K562 (cell line): ENCODE measurements around the gene STMP1. TPM values are rescaled to one million over a fixed set of nuclear protein-coding genes. Genes with fewer than 3 reads are reported as not detected.

Experiments used
- ESRRA ChIP-seq: fragments of 450-650 bp; IDR thresholded peaks from 2 replicates; pipeline ENCODE4 v1.6.1; 2014; ENCODE audit warnings: low read depth, mild to moderate bottlenecking, moderate library complexity, borderline replicate concordance
- KLF16 ChIP-seq: IDR thresholded peaks from 2 replicates; pipeline ENCODE4 v1.6.1; 2016; ENCODE audit warnings: antibody characterized with exemption
- MCM3 ChIP-seq: fragments of 450-650 bp; IDR thresholded peaks from 2 replicates; pipeline ENCODE4 v1.6.1; 2016
- NFATC3 ChIP-seq: fragments of 450-650 bp; IDR thresholded peaks from 2 replicates; pipeline ENCODE4 v1.6.1; 2017; ENCODE audit warnings: mild to moderate bottlenecking
- SP2 ChIP-seq: IDR thresholded peaks from 2 replicates; pipeline ENCODE4 v1.6.1; 2011; ENCODE audit warnings: mild to moderate bottlenecking, low read depth, low read length, moderate library complexity; ENCODE audit not compliant: poor library complexity, severe bottlenecking; ENCODE audit errors: extremely low read depth
- ZNF165 ChIP-seq: fragments of 250-450 bp; sonication (Bioruptor Pico); IDR thresholded peaks from 2 replicates; pipeline ENCODE4 v1.4.0; 2020; ENCODE audit warnings: borderline replicate concordance
- ZNF408 ChIP-seq: fragments of 250-450 bp; sonication (Bioruptor Pico); IDR thresholded peaks from 2 replicates; pipeline ENCODE4 v1.4.0; 2020; ENCODE audit warnings: low read depth, mild to moderate bottlenecking, moderate library complexity
- ZNF707 ChIP-seq: fragments of 250-450 bp; sonication (Bioruptor Pico); conservative IDR thresholded peaks from 2 replicates; pipeline ENCODE4 v1.8.0; 2022; ENCODE audit warnings: inconsistent platforms, mild to moderate bottlenecking, moderate library complexity
- polyA plus RNA-seq, 8 experiments: library from polyadenylated mRNA; depleted of rRNA in 4 of 8; stranded (reverse) in 5 of 8; unstranded in 3 of 8; fragments of >200 nt; fragmentation: Nextera tagmentation in 2 of 8; fragmentation: Illumina TruSeq in 1 of 8; extraction: Ambion mirVana in 2 of 8; extraction: Trizol in 1 of 8; gene quantifications; 2 replicates each; pipeline versions ENCODE4 v1.2.1 to v1.2.3, GENCODE V29; 2011 to 2014; ENCODE audit warnings: inconsistent platforms in 1 of 8, missing spikeins in 1 of 8
- total RNA-seq, 7 experiments: library from RNA; depleted of rRNA in 6 of 7; stranded (reverse); fragments of >200 nt in 6 of 7; fragmentation: Illumina TruSeq in 2 of 7; extraction: Trizol in 2 of 7; gene quantifications; 2 replicates each; pipeline versions ENCODE4 v1.2.1 to v1.2.3, GENCODE V29; 2011 to 2021; ENCODE audit warnings: low replicate concordance in 1 of 7
- TF ChIP-seq, protein P1 (sequence below), 2 experiments: fragments of 450-650 bp; IDR thresholded peaks; 2 replicates each; pipeline ENCODE4 v1.6.1; 2016; ENCODE audit warnings: mild to moderate bottlenecking in 2 of 2, borderline replicate concordance in 1 of 2, low read depth in 1 of 2, moderate library complexity in 1 of 2
- TF ChIP-seq, protein P2 (sequence below): sonication (generic); formaldehyde crosslinking; IDR thresholded peaks from 2 replicates; pipeline ENCODE4 v1.8.0; 2022; ENCODE audit warnings: mild to moderate bottlenecking, missing genetic modification reagents, borderline replicate concordance
- TF ChIP-seq, protein P3 (sequence below), 2 experiments: IDR thresholded peaks; 2 replicates each; pipeline ENCODE4 v1.6.1; 2012; ENCODE audit warnings: improper control_type of control experiment in 2 of 2, low read depth in 2 of 2, low read length in 2 of 2, borderline replicate concordance in 1 of 2

STMP1 gene
- total and polyA plus RNA-seq, 9 of the 15 experiments (the other 6 are each of a cell fraction or from before 2014, with no cell fraction given): 10.6 to 249 (median 56.8) TPM

DNA sequence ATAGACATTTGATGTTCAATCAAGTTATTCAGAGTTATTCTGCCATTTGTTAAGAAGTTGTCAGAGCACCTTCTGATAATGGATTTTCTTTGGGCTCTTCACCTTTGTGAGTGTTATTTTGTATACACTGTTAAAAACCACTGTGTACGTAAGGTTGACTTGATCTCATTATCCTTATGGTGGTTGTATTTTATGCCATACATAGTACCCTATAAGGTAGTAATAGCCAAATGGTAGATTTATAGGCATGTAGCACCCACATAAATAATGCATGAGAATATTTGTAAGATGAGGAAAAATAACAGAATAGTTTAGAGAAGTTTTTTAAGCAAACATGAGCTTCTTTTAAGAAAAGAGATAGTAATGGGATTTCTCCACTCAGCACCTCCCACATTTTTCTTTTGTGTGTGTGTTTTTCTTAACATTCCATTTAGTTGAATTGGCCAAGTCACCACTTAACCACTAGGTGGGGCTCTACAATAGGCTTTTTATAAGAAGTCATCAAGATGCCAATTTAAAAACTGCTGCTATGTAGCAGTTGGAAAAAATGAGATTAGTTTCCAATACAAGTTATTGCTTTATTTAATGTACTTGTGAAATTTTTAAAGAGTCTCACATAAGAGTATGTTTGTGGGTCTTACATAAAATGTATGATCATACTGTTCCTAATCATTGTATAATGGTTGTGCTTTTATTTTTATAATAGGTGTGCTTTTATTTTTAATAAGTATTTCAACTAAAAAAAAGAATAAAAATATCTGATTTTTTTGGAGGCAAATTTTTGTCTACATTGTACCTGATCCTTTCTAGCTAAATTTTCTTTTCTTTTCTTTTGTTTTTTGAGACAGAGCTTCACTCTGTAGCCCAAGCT, 41.1 kb upstream of the STMP1 start (continued):
- TF ChIP-seq, protein P1, sequence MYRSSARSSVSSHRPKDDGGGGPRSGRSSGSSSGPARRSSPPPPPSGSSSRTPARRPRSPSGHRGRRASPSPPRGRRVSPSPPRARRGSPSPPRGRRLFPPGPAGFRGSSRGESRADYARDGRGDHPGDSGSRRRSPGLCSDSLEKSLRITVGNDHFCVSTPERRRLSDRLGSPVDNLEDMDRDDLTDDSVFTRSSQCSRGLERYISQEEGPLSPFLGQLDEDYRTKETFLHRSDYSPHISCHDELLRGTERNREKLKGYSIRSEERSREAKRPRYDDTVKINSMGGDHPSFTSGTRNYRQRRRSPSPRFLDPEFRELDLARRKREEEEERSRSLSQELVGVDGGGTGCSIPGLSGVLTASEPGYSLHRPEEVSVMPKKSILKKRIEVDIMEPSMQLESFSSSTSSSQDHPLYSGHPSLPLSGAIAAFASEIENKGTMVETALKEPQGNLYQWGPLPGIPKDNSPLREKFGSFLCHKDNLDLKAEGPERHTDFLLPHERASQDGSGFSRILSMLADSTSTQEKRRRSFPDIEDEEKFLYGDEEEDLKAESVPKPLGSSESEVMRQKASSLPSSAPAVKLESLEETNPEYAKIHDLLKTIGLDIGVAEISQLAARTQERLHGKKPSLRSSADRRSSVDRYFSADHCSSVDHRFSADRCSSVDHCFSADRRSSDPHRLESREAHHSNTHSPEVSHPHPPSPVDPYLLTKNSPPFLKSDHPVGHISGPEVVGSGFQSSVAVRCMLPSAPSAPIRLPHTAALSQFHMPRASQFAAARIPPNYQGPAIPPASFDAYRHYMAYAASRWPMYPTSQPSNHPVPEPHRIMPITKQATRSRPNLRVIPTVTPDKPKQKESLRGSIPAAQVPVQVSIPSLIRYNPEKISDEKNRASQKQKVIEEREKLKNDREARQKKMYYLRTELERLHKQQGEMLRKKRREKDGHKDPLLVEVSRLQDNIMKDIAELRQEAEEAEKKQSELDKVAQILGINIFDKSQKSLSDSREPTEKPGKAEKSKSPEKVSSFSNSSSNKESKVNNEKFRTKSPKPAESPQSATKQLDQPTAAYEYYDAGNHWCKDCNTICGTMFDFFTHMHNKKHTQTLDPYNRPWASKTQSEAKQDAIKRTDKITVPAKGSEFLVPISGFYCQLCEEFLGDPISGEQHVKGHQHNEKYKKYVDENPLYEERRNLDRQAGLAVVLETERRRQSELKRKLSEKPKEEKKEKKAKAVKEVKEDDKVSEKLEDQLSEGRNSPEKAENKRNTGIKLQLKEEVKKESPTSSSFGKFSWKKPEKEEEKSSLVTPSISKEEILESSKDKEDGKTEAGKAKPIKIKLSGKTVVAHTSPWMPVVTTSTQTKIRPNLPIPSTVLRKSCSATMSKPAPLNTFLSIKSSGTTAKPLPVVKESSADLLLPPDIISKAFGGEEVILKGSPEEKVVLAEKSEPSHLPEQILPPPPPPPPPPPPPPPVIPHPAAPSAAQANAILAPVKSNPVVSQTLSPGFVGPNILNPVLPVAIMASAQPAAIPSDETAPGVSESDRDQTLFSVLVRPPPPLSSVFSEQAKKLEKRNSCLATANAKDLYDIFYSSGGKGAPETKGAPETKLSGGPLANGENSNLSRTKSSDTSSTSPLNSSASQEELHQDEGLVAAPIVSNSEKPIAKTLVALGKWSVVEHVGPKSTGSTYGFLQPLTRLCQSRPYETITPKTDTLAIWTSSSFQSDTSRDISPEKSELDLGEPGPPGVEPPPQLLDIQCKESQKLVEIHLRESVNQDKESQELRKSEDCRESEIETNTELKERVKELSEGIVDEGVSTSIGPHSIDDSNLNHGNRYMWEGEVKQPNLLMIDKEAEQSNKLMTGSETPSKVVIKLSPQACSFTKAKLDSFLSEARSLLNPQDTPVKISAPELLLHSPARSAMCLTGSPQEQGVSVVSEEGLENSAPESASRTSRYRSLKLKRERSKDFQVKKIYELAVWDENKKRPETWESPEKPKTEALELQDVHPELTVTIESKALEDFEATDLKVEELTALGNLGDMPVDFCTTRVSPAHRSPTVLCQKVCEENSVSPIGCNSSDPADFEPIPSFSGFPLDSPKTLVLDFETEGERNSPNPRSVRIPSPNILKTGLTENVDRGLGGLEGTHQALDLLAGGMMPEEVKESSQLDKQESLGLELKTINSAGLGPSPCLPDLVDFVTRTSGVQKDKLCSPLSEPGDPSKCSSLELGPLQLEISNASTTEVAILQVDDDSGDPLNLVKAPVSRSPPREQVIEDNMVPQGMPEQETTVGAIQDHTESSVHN (IDR thresholded peaks at IDR 0.05; ENCODE audit: borderline replicate concordance in 1 of 2, low read depth in 1 of 2): no peak
- TF ChIP-seq, protein P2, sequence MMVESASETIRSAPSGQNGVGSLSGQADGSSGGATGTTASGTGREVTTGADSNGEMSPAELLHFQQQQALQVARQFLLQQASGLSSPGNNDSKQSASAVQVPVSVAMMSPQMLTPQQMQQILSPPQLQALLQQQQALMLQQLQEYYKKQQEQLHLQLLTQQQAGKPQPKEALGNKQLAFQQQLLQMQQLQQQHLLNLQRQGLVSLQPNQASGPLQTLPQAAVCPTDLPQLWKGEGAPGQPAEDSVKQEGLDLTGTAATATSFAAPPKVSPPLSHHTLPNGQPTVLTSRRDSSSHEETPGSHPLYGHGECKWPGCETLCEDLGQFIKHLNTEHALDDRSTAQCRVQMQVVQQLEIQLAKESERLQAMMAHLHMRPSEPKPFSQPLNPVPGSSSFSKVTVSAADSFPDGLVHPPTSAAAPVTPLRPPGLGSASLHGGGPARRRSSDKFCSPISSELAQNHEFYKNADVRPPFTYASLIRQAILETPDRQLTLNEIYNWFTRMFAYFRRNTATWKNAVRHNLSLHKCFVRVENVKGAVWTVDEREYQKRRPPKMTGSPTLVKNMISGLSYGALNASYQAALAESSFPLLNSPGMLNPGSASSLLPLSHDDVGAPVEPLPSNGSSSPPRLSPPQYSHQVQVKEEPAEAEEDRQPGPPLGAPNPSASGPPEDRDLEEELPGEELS (CRISPR knock-in tag): no peak
- TF ChIP-seq, protein P3, sequence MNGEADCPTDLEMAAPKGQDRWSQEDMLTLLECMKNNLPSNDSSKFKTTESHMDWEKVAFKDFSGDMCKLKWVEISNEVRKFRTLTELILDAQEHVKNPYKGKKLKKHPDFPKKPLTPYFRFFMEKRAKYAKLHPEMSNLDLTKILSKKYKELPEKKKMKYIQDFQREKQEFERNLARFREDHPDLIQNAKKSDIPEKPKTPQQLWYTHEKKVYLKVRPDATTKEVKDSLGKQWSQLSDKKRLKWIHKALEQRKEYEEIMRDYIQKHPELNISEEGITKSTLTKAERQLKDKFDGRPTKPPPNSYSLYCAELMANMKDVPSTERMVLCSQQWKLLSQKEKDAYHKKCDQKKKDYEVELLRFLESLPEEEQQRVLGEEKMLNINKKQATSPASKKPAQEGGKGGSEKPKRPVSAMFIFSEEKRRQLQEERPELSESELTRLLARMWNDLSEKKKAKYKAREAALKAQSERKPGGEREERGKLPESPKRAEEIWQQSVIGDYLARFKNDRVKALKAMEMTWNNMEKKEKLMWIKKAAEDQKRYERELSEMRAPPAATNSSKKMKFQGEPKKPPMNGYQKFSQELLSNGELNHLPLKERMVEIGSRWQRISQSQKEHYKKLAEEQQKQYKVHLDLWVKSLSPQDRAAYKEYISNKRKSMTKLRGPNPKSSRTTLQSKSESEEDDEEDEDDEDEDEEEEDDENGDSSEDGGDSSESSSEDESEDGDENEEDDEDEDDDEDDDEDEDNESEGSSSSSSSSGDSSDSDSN (IDR thresholded peaks at IDR 0.05; ENCODE audit: borderline replicate concordance in 1 of 2, low read depth in 2 of 2, low read length in 2 of 2): no peak
- TF ChIP-seq ESRRA: no peak
- TF ChIP-seq MCM3: no peak
- no peak for TF ChIP-seq ZNF408 (CRISPR knock-in tag)
- no peak for TF ChIP-seq NFATC3
- TF ChIP-seq SP2: no peak
- TF ChIP-seq ZNF165 (CRISPR knock-in tag): no peak
- TF ChIP-seq KLF16: peak; percentile 48; the same call in 1 of the 2 replicates
- no peak for TF ChIP-seq ZNF707 (CRISPR knock-in tag)
